Stimulated activated CD4-positive, alpha-beta T cell treated with anti-CD3 and anti-CD28 coated beads, Interleukin-1b, Interleukin-23, amount 100 ng/mL, for 4 hours (primary cell): ENCODE data around the gene WAPL.

ENCODE experiments used
- DNase-seq, 2 donors: peaks; one replicate each; pipeline ENCODE4 v3.0.0-alpha.2; 2020; ENCODE audit warnings: low read depth in 2 of 2

The WAPL gene

DNA sequence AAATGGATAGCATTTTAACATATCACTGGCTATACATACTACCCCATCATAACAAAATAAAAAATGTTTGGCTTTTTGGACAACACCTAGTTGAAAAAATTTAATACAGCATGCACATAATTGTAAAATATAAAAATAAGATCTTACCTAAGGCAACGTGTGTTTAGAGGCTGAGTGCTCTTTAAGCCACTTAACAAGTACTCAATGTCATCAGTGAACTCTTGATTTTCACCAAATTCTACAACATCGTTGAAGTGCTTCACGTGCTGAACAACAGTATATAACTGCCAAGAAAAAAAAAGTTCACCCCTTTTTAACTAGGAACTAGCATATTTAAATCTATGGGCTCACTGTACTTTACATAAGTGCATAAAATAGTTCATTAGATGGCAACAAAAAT, 49.5 kb downstream of the WAPL start:
- DNase-seq: no peak

DNA sequence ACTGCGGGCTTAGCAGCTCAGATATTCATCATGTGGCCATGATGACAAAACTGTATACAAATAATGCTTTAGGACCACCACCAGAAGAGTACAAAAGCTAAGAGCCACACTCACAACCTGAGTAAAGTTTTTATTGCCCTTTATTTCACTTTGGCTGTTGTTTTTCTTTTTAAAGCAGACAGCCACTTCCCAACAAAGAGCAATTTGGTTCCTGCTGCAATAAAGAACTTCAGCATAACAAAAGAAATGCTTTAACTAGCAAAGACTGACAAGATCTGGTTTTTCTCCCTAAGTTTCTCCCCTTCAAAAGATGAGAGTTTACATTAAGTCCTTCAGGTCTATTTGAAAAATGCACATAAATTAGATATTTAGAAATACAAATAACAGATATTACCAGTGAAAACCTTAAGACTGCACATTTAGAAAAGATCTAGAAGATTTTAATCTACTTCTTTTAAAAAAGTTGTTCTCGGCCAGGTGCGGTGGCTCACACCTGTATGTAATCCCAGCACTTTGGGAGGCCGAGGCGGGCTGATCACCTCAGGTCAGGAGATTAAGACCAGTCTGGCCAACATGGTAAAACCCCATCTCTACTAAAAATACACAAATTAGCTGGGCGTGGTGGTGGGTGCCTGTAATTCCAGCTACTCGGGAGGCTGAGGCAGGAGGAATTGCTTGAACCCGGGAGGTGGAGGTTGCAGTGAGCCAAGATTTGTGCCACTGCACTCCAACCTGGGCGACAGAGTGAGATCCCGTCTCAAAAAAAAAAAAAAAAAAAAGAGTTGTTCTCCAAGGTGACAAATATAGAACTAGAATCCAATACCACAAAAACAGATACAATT, 59.4 kb downstream of the WAPL start:
- no peak for DNase-seq

DNA sequence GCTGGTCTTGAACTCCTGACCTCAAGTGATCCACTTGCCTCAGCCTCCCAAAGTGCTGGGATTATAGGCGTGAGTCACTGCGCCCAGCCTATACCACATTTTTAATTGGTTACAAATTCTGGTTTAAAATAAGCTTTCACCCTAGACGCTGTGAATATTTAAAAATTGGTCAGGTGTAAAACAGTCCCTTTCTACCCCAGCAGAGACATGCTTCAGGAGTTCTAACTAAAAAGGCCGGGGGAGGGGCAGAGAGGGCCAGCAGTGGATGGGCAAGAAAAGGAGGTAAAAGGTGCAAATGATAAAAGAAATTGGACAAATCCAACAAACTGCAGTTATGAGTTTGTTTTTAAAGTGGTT, 70.0 kb downstream of the WAPL start:
- no peak for DNase-seq

DNA sequence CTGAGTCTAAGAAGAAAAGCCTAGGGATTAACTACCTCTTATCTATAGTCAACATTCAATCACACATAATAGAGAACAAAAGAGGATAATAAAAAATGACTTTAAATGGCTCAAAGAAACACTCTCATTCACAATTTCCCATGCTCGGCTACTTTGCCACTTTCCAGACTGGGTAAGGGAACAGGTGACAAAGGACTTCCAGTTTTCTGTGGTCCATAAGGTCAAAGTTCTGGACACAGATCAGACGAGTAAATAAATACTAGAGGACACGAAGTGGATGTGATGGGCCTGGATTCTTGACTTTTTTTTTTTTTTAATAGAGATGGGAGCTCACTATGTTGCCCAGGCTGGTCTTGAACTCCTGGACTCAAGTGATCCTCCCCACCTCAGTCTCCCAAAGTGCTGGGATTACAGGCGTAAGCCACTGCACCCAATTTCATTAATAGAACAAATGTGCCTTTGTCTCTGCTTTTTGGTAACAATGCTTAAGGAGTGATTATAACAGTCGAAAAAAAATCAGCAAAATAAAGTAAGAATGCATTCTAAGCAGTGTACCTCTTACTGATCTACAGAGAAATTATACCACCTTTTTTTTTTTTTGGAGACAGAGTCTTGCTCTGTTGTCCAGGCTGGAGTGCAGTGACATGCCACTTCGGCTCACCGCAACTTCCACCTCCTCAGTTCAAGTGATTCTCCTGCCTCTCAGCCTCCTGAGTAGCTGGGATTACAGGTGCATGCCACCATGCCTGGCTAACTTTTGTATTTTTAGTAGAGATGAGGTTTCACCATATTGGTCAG, 70.6 kb downstream of the WAPL start:
- no peak for DNase-seq

DNA sequence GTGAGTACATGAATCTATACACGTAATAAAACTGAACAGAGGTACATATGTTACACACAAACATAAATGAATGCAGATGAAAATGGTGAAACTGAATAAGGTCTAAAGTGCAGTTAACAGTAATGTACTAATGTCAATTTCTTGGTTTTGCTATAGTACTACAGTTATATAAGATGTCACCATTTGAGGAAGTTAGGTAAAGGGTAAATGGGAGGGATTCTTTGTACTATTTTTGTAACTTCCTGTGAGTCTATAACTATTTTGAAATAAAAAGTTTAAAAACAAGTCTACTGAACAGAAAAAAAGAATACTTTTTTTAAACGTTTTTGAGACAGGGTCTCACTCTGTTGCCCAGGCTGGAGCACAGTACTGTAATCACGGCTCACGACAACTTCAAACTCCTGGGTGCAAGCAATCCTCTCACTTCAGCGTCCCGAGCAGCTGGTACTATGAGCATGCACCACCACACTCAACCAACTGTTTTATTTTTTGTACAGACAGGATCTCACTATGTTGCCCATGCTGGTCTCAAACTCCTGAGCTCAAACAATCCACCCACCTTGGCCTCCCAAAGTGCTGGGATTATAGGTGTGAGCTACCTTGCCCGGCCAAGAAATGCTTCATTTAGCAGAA, 71.5 kb downstream of the WAPL start:
- no peak for DNase-seq

DNA sequence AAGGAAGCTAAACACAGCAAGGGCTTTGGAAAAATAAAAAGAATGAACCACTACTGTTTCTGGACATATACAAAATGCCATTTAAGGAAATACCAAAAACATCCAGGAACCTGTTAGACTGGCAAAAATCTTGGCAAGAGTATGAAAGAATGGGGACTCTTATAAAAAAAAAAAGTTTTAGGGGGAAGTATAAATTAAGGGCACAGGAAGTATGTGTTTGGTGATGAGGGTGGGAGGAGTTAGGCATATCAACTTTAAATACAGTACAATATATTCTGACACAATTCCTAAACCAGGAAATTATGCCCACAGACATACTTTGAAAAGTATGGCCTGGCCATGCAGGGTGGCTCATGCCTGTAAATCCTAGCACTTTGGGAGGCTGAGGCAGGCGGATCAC, 74.2 kb downstream of the WAPL start:
- no peak for DNase-seq

DNA sequence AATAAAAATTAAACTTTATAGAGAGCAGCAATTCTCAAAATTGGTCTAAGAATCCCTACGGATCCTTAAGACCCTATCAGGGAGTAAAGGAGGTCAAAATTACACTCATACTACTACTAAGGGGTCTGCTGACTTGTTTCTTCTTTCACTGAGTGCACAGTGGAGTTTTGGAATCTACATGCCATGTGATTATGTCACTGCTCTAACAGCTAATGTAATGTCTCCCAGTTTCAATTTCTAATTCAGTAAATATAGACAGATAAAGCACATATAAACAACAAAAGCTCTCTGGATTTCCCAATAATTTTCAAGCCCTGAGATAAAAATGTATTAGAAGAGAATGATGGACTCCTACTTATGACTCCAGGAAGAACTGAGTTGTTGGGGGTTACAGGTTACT, 74.6 kb downstream of the WAPL start:
- no peak for DNase-seq

DNA sequence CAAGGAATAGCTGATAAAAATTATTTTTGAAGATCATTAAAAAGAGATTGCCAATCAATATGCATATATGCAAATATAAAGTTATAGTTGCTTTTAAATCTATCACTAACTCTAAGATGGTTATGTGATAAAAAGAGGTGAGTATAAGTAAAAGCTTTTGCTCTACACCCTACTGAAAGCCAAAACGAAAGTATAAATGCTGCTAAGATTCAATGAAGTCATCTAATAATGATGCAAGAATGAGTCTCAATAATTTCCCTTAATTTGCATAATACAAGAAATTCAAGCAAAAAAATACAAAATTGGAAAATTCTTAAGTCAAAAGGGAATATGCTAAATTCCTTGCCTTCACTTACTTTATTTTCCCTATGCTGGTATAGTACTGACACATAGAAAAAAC, 75.2 kb downstream of the WAPL start:
- DNase-seq: no peak

DNA sequence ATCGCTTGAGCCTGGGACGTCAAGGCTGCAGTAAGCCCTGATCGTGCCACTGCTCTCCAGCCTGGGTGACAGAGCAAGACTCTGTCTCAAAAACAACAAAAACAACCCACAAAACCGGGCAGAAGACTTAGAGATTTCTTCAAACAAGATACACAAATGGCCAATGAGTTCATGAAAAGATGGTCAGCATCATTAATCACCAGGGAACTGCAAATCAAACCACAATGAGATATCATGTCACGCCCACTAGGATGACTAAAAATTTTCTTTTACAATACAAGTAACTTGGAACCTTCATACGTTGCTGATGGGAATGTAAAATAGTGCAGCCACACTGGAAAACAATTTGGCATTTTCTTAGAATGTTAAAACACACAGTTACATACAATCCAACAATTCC, 77.7 kb downstream of the WAPL start:
- DNase-seq: no peak

DNA sequence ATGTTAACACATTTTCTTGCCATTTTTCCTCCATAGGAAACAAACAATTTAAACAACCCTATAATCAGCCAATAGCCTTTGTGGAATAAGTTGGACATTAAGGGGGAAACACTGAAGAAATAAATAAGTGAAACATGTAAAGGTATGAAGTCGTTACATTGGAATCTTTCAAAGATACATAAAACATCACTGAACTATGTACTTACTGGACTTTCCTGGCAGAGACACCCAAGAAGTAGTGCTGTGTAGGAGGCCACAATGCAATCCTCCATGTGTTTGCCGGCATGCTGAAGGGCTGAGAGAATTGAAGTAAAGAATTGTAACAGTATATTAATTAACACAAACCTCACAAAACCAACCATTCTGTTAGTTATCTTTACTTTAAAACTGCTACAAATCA, 78.5 kb downstream of the WAPL start:
- no peak for DNase-seq

DNA sequence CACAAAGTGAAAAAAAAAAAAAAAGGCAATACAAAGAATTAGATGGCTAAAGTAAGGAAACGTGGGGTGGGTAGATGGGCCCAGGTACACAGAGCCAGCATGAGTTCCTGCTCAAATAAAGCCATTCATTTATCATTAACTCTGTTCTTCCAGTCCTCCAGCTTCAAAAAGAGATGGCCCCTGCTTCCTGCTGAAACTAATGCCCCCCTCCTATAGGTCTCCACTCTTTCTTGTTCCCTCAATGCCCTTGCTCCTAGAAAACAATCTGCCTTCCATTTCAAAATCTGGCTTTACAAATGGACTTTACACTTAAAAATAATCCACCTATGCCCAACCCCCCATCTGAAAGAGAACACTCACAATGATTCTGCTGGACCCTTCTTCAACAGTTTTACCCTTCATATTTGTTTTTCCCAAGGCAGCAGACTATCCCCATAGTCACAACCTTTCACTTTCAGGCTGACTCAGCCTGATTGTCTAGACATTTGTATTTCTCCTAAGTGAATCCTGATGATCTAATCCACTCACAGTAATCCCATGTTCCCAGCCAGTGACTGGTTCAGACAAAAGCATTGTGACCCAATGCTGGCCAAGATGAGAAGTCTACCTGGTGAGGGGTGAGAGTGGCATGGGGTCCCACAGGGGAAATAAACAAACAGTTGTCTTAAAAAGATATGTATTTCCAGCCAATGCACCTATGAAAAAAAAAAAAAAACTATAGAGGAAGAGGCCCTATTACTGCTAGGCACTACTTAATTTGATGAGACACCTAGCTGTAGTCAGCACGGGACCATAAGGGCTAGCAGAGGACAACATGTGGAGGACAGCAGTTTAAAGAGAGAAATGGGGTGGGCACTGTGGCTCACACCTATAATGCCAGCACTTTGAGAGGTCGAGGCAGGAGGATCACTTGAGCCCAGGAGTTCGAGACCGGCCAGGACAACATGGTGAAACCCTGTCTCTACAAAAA, 80.4 kb downstream of the WAPL start:
- DNase-seq: no peak

DNA sequence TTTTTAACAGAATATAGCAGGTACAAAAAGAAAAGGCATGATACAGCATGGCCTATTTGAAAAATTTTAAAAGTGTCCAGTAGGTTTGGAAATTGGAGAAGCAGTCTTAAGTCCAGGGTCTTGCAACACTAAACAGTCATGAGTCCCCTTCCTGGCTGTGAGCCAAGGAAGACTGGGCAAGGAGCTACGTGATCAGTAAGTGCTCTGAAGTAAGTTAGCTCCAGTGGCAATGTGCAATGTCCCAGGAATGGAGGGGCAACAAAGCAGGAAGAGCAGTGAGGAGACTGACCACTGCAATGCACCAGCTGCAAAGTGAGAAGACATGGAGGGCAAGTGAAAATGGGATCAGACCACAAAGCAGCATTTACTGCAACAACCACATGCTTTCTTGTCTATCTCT, 82.0 kb downstream of the WAPL start:
- no peak for DNase-seq

DNA sequence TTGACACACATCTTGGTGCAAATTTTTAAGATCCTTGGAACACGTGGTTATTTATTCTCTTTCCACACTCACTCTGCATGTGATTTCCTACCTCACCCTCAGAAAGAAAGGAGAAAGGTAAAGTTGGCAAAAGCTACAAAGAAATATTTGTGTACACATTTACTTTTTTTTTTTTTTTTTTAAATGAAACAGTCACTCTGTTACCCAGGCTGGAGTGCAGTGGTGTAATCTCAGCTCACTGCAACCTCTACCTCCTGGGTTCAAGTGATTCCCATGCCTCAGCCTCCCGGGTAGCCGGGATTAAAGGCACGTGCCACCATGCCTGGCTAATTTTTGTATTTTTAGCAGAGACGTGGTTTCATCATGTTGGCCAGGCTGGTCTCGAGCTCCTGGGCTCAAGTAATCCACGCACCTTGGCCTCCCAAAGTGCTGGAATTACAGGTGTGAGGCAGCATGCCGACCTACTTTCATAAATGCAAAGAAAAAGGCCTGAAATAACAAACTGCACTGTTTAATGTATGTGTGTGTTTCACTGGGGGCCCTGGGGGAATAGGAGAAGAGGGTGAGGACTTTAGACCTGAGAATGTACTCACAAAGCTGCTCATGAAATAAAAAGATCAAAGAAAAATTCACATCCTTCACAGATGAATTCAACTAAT, 83.4 kb downstream of the WAPL start:
- DNase-seq: no peak

DNA sequence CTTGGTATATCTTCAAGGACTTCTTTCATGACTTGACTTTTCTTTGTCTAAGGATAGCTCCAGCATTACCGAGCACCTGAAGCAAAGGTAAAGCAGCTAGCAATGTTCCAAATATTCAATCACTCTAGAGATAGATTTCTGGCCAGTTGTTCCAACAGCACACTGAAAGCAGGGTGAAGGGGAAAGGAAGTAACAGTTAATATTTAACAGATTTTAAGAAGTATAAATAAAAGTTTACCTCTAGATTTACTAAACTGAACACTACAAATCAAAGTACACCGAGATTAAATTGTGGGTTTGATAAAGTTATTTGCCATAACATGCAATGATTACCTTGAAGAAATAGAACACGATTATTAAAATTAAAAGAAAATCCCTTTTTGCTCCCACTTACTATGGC, 84.1 kb downstream of the WAPL start:
- DNase-seq: no peak

DNA sequence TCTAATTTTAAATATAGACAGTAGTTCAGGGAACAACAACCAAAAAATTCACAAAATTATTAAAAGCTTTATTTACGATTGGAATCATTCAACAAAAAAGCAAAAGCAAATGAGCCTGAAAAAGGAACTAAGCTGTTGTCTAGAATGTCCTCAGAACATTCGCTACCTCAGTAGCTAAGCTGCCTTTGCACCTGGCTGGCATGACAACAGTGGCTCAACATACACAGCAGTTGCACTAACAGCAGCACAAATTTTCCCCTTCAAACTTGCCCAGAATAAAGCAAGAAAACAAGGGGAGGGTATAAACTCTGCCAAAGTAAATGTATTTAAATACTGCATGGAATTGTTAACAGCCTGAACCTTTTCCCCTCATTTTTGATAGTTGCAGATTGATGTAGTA, 84.6 kb downstream of the WAPL start:
- DNase-seq: no peak

DNA sequence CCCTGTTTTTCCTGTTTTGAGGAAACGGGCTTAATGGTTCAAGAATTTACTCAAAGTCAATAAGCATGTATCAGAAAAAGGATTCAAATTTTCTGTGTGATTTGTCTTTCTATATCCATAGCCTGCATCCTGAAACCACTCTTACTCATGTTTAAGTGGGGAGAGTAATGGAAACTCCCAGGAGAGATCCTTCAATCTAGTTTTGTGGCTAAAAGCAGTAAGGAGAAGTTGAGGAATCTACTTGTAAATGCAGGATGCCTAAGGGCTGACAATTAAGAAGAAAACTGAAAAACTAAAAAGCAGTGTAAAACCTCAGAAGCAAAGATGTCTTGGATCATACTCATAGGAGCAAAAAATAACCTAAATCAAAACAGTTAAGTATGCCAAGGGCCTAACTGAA, 86.9 kb downstream of the WAPL start:
- no peak for DNase-seq

DNA sequence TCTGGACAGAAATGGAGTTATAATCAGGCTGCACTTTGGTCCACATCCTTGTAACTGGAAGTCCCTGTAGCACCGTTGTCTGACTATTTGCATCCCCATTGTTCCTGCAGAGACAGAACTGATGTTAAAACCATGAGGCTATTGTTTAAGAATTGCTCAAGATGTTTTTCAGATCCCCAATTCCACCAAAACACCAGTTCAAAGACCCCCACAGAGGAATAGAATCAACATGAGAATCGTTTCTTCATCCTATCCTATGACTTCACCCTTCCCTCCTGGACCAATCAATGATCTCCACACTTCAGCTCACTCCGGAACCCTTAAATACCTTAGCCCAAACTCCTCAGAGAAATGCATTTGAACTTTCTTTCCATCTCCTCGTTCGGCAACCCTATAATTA, 97.9 kb downstream of the WAPL start:
- no peak for DNase-seq

DNA sequence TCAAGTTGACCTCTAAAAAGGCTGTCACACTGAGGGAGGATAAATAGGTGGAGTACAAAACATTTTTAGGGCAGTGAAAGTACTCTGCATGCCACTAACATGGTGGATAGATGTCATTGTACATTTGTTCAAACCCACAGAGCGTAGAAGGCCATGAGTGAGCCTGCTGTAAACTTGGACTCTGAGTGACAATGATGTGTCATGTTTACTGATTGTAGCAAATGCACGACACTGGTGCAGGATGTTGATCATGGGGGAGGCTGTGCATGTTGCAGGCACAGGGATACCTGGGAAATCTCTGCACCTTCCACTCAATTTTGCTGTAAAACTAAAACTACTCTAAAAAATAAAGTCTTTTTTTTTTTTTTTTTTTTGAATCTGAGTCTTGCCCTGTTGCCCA, 102.5 kb downstream of the WAPL start:
- no peak for DNase-seq

DNA sequence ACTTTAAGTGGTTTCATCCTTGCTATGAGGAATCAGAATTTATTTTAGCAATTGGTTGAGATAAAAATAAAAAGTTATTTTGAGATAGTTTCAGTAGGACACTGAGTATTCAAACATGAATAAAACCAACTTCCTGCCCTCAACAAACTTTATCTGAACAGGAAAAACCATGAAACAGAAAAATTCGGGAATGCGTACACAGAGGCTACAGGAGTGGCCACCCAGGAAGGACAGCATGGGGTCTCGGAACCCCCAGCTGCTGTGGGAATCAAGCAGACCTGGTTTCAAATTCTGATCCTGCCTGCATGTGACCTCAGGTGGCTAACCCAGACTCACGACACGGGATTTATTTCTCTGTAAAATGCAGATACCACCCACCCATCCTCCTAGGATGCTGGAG, 106.0 kb downstream of the WAPL start:
- no peak for DNase-seq

DNA sequence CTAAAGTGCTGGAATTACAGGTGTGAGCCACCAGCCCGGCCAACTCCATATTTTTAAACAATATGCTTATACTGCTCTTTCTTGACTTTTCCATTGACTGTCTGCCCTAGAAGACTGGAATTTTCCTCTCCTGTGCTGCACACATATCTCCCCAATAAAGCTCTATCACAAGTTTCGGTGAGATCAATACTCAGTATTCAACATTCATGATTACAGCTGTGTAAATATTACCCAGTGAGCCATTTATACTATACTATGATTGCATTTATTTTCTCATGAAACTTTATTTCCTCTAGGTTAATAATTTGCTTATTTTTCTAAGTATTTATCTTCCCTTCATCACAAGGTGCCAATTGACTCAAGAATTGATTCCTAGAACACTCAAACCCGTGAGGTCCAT, 106.5 kb downstream of the WAPL start:
- DNase-seq: no peak

DNA sequence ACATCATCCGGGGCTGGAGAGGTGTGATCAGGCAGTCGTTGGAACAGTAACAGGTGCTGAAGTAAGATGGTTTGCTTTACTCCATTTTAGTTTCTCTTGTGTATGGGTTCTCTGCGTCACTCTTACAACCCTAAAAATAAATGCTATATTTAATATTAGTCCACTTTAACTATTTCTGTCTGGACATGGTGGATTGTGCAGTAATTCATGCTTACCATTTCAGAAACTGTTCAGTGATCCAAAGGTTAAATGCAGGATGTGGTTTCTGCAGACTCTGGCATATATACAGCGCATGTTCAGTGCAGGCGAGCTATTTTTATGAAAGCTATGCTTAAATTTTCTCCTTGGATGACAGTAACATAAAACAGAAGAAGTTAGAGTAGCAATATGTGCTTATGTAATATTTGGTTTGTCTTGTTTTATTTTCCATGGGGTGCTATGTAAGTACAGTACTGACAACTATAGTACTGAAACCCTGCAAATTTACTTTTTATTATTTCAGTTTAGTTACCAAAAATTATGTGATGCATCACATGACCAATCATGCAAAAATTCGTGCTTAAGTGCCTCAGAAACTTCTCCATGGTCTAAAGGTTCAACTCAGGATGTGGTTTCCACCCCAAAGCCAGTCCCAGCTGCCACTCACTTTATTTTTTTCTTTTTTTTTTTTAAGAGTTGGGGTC, 108.4 kb downstream of the WAPL start:
- no peak for DNase-seq
